GM21381 (cell line): ENCODE data around the gene SLC6A17.

ENCODE experiments used
- ATAC-seq: cut with Tn5 transposase; IDR thresholded peaks from one replicate; pipeline ENCODE4 v1.9.1; 2021; ENCODE audit warnings: mild to moderate bottlenecking, moderate library complexity; ENCODE audit not compliant: unreplicated experiment

Gene SLC6A17

GRCh38 chr1:110150330-110151174 is at the start of gene SLC6A17:
Gene SLC6A17, plus strand, starts transcription at chr1:110150494. Its CDS starts 16,436 bp downstream, at chr1:110166930.
- ATAC-seq, result no peak

DNA sequence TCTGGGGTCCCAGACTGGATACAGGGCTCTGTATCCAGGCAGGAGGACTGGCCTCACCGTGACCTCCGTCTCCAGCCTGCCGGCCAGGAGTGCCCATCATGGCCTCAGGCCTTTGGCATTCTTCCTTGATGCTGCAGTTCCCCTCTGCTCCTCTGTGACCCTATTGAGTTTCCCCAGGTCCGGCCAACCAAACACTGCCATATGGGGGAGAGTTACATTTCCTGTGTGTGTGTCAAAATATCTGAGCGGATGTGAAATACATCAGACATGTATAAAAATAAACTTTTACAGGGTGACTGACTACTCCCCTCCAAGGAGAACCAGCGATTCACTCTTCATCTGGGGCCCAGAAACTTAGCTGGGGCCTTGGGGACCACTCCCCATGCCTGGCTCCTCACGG is 48.2 kb upstream of the SLC6A17 start:
- ATAC-seq, result no peak

DNA sequence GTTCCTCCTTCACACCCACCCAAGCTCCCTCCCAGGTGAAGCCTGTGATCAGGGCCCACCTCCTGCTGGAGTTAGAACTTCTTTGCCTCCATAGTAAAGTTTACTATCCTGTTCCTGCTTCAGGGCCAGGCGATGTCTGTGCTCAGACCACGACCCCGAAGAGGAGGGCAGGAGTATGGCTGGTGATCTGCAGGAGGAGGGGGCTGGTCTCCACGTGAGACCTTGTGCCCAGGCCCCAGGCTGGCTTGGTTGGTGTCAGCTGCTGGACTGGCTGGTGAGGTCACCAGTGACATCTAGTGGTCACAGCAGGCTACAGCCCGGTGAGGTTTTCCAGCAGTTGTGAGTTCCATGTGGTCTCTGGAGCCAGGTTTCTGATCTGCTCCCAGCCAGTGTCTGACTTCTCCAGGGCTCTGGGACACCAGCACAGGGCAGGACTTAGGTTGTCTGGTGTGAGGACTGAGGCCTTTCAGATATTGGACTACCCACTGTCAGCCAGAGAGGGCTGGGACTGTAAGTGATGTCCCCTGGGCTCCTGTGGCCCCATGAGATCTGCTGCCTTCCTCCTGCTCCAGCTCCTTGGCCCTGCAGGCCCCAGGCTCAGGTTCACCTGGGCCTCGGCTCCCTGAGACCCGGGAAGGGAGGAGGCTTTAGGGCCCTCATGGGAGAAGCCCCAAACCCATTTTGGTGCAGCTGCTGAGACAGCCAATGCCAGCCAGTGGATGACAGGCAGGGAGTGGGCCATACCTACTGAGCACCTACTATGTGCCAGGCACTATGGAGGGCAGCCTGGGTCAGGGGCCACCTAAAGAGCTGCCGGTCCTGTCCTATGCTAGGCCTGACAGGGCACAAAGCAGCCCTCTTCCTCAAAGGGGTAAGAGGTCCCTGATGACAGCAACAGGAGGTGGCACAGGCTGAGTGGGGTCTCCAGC is 44.0 kb upstream of the SLC6A17 start:
- no peak for ATAC-seq

- no peak for ATAC-seq
Observed at GRCh38 chr1:110107867-110108469, 42.3 kb upstream of the SLC6A17 start.

DNA sequence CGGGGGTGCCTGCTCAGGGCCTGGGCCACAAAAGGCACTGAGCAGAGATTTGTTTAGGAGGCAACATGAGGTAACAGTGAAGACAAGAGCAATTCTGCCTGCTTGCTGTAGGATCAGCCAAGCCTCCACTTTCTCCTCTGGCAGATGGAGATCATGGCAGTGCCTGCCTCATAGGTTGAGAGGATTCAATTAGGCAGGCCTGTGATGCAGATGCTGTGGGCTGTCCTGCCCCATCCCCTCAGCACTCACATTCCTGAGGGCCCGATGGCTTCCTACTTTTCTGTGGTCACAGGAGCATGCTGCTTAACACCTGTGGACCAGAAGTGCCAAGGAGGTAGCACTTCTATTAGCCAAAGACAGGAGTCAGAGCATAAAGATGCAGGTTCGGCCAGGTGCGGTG is 39.2 kb upstream of the SLC6A17 start:
- ATAC-seq, result no peak

DNA sequence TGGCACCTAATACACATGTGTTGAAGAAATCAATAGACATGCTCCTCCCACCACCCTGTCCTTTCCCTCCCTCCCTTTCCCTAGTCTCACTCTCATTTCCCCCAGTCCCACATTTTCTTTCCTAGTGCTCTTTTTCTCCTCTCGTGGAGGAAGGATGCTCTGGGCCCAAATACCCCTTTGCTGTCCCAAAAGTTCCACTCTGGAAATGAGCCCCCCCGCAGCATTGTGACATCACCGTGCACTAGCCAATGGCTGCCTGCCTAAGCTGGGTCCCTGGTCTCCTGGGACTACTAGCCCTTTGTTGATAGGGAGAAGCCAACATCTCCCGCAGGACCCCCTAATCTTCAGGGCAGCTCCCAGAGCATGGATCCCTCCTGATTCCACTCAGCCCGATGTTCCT is 38.2 kb upstream of the SLC6A17 start, which contains the start of gene UBL4B:
UBL4B (plus strand) TSS at position 301 of the 400 bp plus-strand sequence; CDS start at position 393, 92 bp downstream.
- ATAC-seq, result no peak

DNA sequence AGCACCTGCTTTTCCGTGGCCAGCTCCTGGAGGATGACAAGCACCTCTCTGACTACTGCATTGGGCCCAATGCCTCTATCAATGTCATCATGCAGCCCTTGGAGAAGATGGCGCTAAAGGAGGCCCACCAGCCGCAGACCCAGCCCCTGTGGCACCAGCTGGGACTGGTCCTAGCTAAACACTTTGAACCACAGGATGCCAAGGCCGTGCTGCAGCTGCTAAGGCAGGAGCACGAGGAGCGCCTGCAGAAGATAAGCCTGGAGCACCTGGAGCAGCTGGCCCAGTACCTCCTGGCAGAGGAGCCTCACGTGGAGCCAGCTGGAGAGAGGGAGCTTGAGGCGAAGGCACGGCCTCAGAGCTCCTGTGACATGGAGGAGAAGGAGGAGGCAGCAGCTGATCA is 37.6 kb upstream of the SLC6A17 start:
- no peak for ATAC-seq

DNA sequence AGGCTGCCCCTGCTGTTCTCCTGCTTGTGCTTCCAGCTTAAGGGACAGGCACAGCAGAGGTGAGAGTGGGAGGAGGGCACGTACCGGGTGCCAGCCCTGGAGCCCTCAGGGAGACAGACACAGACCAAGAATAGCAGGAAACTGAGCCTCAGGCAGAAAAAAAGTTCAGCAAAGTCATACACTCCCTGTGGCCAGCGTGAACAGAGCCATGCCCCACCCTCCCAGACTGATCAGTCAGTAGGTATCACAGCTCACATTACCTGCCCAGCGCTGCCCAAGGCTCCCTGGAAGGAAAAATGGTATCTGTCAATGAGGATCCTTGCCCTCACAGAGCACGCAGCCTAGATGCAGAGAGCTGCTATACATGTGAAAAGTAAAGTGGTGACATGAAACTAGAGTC is 36.7 kb upstream of the SLC6A17 start:
- ATAC-seq, result no peak

DNA sequence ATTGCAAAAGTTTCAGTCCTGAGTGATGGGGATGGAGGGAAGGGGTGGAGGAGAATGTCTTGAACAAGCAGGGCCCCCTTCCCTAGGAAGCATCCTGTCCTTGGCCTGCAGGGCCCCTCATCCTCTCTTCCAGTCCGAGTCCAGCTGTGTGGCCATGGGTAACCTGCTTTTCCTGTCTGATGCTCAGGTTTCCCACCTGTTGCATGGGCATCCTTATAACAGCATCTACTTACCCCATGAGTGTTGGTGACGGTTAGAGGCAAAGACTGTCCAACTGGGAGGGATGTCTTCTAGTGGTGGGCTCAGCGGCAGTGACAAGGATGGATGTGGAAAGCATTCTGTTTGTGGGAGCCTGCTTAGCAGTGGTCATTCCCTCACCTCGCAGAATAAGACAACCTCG is 36.1 kb upstream of the SLC6A17 start:
- ATAC-seq, result no peak

- ATAC-seq, result no peak
Observed at GRCh38 chr1:110114784-110115183, 35.5 kb upstream of the SLC6A17 start.

DNA sequence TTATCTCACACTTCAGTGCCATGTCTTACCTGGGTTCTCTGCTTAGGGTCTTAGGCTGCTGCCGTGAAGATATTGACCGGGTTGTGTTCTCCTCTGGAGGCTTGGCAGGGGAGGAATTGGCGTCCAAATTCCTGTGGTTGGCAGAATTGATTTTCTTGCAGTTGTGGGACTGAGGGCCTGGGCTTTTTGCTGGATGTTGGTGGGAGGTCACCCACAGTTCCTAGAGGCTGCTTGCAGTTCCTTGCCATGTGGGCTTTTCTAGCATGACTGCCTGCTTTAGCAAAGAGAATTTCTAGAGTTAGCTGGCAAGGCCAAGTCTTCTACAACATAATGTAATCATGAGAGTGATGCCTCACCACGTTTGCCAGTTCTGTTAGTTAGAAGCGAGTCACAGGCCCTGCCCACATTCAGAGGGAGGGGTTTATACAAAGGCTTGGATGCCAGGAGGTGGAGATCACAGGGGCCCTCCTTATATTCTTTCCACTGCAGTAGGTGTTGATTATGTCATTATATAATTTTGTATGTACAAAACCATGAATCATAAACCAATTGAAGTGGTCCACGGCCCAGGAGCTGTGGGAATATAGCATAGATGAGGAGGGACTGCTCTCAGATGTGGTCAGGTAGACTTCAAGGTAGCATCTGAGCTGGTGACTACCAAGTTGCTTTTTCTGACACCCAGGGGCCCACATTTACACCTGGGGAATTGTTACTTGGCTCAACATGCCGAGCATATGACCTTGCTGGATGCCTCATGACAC is 31.5 kb upstream of the SLC6A17 start:
- ATAC-seq, result no peak

- ATAC-seq, result no peak
Observed at GRCh38 chr1:110119843-110120242, 30.5 kb upstream of the SLC6A17 start.

- no peak for ATAC-seq
Observed at GRCh38 chr1:110120960-110121561, 29.2 kb upstream of the SLC6A17 start.

DNA sequence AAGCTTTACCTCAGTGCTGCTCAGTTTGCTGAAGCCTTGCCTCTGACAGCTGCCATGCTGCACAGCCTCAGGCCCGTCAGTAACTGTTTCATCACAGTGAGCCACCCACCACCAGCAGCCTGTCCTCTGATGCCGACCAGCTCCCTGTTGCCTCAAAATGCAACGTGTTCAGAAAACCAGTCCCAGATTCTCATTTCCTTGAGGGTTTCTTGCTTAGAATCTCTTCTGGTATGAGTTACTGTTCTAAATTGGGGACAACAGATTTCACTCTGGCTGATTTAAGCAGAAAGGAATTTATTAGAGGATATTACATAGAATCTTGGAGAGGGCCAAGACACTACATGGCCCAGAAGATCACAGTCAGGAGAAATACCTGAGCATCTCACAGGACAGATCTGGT is 27.1 kb upstream of the SLC6A17 start:
- ATAC-seq, result no peak

DNA sequence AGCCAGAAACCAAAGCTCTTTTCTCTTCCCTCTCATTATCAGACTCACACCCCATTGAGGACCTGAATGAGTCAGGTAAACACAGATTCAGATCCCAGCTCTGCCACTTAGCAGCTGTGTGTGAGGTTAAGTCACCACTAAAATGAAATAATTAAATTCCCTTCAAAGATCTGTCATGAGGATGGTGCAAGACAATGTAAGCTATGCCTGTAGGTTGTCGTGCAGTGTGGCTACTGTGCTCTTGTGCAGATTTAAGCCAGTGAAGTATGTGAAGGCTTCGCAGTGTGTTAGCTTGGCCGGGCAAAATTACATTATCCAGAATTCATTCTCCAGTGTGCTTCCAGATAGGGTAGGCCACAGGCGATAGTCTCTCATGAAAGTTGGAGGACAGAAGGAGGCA is 24.5 kb upstream of the SLC6A17 start:
- ATAC-seq, result no peak

DNA sequence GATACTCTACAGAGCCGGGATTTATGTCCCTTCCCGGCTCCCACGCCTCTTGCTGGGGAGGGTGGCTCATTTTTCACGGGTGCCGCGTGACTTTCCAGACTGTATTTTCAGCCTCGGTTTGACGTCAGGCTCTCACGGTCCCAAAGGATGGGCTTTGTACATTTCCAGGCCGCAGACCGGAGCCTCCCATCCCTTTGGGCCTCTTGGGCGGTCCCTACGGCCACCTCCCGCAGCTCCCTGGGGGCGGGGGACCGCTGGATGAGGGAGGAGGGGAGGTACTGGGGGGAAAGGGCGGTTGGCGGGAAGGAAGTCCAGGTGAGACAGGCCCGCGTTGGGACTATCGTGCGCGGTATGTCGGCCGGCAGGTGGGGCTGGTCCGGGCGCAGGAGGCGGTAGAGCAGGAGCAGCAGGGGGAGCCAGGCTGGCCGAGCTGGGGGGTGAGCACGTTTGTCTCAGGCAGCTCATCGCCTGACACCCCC is 20.1 kb upstream of the SLC6A17 start:
- no peak for ATAC-seq

DNA sequence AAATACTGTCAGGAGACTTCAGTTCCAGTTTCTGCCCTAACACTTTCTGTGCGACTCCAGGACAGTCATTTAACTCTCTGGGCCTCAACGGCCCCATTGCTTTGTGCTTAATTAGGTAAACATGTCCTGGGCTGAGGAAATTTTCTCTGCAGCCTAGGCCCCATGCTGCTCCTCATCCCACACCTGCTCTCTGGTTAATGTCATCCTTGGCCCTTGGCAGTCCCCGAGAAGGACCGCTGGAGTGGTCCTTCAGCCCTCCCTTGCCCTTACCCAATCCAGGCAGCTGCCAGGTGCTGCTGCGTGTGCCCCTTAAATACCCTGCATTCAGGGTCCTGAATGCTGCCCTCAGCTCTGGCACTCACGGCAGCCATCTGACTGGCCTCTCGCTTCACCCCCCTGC is 19.3 kb upstream of the SLC6A17 start:
- no peak for ATAC-seq

GRCh38 chr1:110132682-110133081 is 17.6 kb upstream of the SLC6A17 start:
- ATAC-seq, result no peak

DNA sequence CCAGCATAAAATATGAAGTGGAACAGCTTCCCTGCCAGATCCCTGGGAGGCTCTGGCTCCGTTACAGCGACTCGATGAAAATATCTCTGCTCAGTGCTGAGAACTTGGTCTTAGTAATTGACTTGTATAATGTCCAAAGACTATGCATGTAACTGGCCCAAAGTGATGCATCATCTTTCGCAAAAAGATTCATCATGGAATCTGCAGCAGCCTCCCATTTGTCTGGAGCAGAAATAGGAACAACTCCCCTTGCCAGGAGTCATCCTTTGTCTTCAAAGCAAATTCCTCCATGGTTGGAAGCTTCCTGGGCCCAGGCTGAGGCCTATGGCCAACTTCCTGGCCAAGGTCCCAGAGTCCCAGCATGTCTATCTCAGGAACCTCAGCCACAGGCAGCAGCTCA is 16.9 kb upstream of the SLC6A17 start:
- no peak for ATAC-seq

DNA sequence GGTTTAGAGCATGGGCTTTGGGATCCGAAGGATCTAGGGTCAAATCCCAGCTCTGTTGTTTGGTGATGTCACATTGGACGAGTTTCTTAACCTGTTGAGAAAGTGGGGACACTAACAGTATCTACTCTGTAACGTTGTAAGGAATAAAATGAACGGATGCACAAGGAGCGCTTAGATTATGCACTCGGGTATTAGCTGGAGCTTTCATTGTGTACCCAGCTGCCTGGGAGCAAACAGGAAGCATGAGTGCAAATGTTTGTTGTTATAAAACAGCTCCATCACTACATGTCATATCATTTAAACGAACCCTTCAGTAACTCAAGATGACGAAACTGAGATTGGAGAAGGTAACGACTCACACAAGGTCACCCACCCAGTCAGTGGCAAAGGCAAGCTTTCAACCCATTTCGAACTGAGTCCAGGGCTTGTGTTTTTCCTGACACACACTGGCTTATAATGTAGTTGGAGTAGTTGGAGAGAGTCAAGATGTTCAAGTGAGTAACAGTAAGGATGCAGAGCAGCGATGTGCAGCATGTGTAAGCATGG is 16.2 kb upstream of the SLC6A17 start:
- ATAC-seq, result no peak
